GM12878 (cell line): Measurements from ENCODE around the gene MYL11. TPM values are rescaled to one million over a fixed set of nuclear protein-coding genes. Genes with fewer than 3 reads are reported as not detected.

ENCODE experiments used
- ATF2 ChIP-seq: IDR thresholded peaks from 2 replicates; pipeline ENCODE4 v1.6.1; 2012; ENCODE audit warnings: low read length, inconsistent platforms
- BACH1 ChIP-seq: fragments of 450-650 bp; IDR thresholded peaks from 2 replicates; pipeline ENCODE4 v1.6.1; 2017; ENCODE audit warnings: mild to moderate bottlenecking, borderline replicate concordance
- BHLHE40 ChIP-seq, 2 experiments: fragments of 450-650 bp in 1 of 2; IDR thresholded peaks; 2 replicates each; pipeline ENCODE4 v1.6.1; 2011 to 2017; ENCODE audit warnings: low read depth in 2 of 2, borderline replicate concordance in 1 of 2, improper control_type of control experiment in 1 of 2, low read length in 1 of 2, mild to moderate bottlenecking in 1 of 2
- BMI1 ChIP-seq: fragments of 450-650 bp; IDR thresholded peaks from 2 replicates; pipeline ENCODE4 v1.6.1; 2016; ENCODE audit warnings: mild to moderate bottlenecking, moderate library complexity, borderline replicate concordance
- CTCF ChIP-seq, 3 experiments: IDR thresholded peaks in 2 of 3; conservative IDR thresholded peaks in 1 of 3; 2 replicates each; pipeline ENCODE4 v1.5.1; 2011; ENCODE audit warnings: low read depth in 3 of 3, low read length in 3 of 3, mild to moderate bottlenecking in 3 of 3, control low read depth in 2 of 3, moderate library complexity in 2 of 3, inconsistent platforms in 1 of 3, mixed read lengths in 1 of 3; ENCODE audit not compliant: control insufficient read depth in 2 of 3, insufficient read depth in 1 of 3; ENCODE audit errors: extremely low read depth in 1 of 3
- DPF2 ChIP-seq: fragments of 450-650 bp; IDR thresholded peaks from 2 replicates; pipeline ENCODE4 v1.6.1; 2017; ENCODE audit warnings: mild to moderate bottlenecking
- GABPA ChIP-seq: IDR thresholded peaks from 2 replicates; pipeline ENCODE4 v1.6.1; 2014; ENCODE audit warnings: antibody characterized with exemption, low read depth, mild to moderate bottlenecking, inconsistent platforms
- IKZF2 ChIP-seq, 2 experiments: fragments of 450-650 bp; IDR thresholded peaks; 2 replicates each; pipeline ENCODE4 v1.6.1; 2017; ENCODE audit warnings: mild to moderate bottlenecking in 2 of 2, moderate library complexity in 2 of 2
- IRF3 ChIP-seq: fragments of 450-650 bp; IDR thresholded peaks from 2 replicates; pipeline ENCODE4 v1.6.1; 2014; ENCODE audit warnings: mild to moderate bottlenecking
- IRF4 ChIP-seq: IDR thresholded peaks from 2 replicates; pipeline ENCODE4 v1.6.1; 2011; ENCODE audit warnings: low read depth, low read length
- MXI1 ChIP-seq: fragments of 150-350 bp; IDR thresholded peaks from 2 replicates; pipeline ENCODE4 v1.6.1; 2011; ENCODE audit warnings: low read depth, mild to moderate bottlenecking, inconsistent platforms, low read length, improper control_type of control experiment
- MYB ChIP-seq: fragments of 150-350 bp; IDR thresholded peaks from 2 replicates; pipeline ENCODE4 v1.6.1; 2014; ENCODE audit warnings: mild to moderate bottlenecking, low read depth, low read length, borderline replicate concordance
- NFYB ChIP-seq: IDR thresholded peaks from 2 replicates; pipeline ENCODE4 v1.6.1; 2011; ENCODE audit warnings: low read depth, mild to moderate bottlenecking, low read length, improper control_type of control experiment, moderate library complexity; ENCODE audit not compliant: insufficient read depth
- NR2C1 ChIP-seq: fragments of 450-650 bp; IDR thresholded peaks from 2 replicates; pipeline ENCODE4 v1.6.1; 2017; ENCODE audit warnings: antibody characterized with exemption, mild to moderate bottlenecking, moderate library complexity
- POLR2AphosphoS5 ChIP-seq: IDR thresholded peaks from 2 replicates; pipeline ENCODE4 v1.6.1; 2011; ENCODE audit warnings: mild to moderate bottlenecking, low read length, inconsistent platforms
- RAD21 ChIP-seq: IDR thresholded peaks from 2 replicates; pipeline ENCODE4 v1.6.1; 2011; ENCODE audit warnings: mild to moderate bottlenecking, low read depth, low read length, moderate library complexity; ENCODE audit not compliant: insufficient read depth
- RB1 ChIP-seq: fragments of 450-650 bp; formaldehyde crosslinking; IDR thresholded peaks from 2 replicates; pipeline ENCODE4 v1.6.1; 2017; ENCODE audit warnings: mild to moderate bottlenecking, borderline replicate concordance
- RBBP5 ChIP-seq: fragments of 200-600 bp; sonication (generic); conservative IDR thresholded peaks from 2 replicates; pipeline ENCODE4 v1.6.1; 2016
- RELA ChIP-seq: fragments of 450-650 bp; IDR thresholded peaks from 2 replicates; pipeline ENCODE4 v1.8.0; 2014; ENCODE audit warnings: borderline replicate concordance; ENCODE audit not compliant: partially characterized antibody
- ZNF207 ChIP-seq: fragments of 450-650 bp; IDR thresholded peaks from 2 replicates; pipeline ENCODE4 v1.6.1; 2014; ENCODE audit warnings: antibody characterized with exemption, mild to moderate bottlenecking, borderline replicate concordance
- polyA plus RNA-seq, 11 experiments: library from polyadenylated mRNA; depleted of rRNA in 4 of 11; unstranded in 6 of 11; stranded (reverse) in 5 of 11; fragments of >200 nt; fragmentation: Nextera tagmentation in 4 of 11; fragmentation: Illumina TruSeq in 1 of 11; extraction: Ambion mirVana in 4 of 11; extraction: Trizol in 1 of 11; gene quantifications; 1 replicate in 1 of 11; 2 replicates in 10 of 11; pipeline versions ENCODE4 v1.2.1 to v1.2.3, GENCODE V29; 2011 to 2016; ENCODE audit warnings: inconsistent platforms in 2 of 11, missing spikeins in 2 of 11, low read depth in 1 of 11
- total RNA-seq, 4 experiments: library from RNA; depleted of rRNA in 3 of 4; stranded (reverse); fragments of >200 nt in 3 of 4; fragmentation: Illumina TruSeq in 1 of 4; extraction: Trizol in 1 of 4; gene quantifications; 2 replicates each; pipeline versions ENCODE4 v1.2.1 to v1.2.3, GENCODE V29; 2013 to 2021
- TF ChIP-seq, protein P1 (sequence below): IDR thresholded peaks from 2 replicates; pipeline ENCODE4 v1.6.1; 2012; ENCODE audit warnings: low read depth, low read length, improper control_type of control experiment
- TF ChIP-seq, protein P2 (sequence below): fragments of 450-650 bp; formaldehyde crosslinking; IDR thresholded peaks from 2 replicates; pipeline ENCODE4 v1.4.0; 2020; ENCODE audit warnings: mild to moderate bottlenecking, moderate library complexity

Gene MYL11
- total and polyA plus RNA-seq, 10 of the 15 experiments (the other 5 are each of a cell fraction or from before 2014, with no cell fraction given): 0.19 to 1.2 (median 0.61) TPM; not detected in 5

- TF ChIP-seq GABPA (no peak), POLR2AphosphoS5 (no peak), BMI1 (no peak), IRF3 (no peak), CTCF (IDR thresholded peaks at IDR 0.05 in 2 of 3, conservative IDR thresholded peaks at IDR 0.05 in 1 of 3; ENCODE audit: control insufficient read depth in 2 of 3, extremely low read depth in 1 of 3, insufficient read depth in 1 of 3, low read depth in 3 of 3, low read length in 3 of 3) (no peak), ZNF207 (no peak), ATF2 (no peak), RELA (no peak), MXI1 (peak; percentile 5; the same call in 1 of the 2 replicates), NFYB (no peak), RAD21 (no peak), IKZF2 (IDR thresholded peaks at IDR 0.05) (no peak), RB1 (no peak), RBBP5 (no peak), BHLHE40 (IDR thresholded peaks at IDR 0.05; ENCODE audit: borderline replicate concordance in 1 of 2, low read depth in 2 of 2, low read length in 1 of 2) (peak in 1 of 2 experiments; percentile 38; a peak in 1 of 4 replicates), NR2C1 (peak; percentile 63), DPF2 (peak; percentile 43; the same call in 1 of the 2 replicates), MYB (no peak), BACH1 (peak; percentile 66; the same call in 1 of the 2 replicates), IRF4 (no peak)
- TF ChIP-seq, protein P1, sequence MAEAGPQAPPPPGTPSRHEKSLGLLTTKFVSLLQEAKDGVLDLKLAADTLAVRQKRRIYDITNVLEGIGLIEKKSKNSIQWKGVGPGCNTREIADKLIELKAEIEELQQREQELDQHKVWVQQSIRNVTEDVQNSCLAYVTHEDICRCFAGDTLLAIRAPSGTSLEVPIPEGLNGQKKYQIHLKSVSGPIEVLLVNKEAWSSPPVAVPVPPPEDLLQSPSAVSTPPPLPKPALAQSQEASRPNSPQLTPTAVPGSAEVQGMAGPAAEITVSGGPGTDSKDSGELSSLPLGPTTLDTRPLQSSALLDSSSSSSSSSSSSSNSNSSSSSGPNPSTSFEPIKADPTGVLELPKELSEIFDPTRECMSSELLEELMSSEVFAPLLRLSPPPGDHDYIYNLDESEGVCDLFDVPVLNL: no peak
- TF ChIP-seq, protein P2, sequence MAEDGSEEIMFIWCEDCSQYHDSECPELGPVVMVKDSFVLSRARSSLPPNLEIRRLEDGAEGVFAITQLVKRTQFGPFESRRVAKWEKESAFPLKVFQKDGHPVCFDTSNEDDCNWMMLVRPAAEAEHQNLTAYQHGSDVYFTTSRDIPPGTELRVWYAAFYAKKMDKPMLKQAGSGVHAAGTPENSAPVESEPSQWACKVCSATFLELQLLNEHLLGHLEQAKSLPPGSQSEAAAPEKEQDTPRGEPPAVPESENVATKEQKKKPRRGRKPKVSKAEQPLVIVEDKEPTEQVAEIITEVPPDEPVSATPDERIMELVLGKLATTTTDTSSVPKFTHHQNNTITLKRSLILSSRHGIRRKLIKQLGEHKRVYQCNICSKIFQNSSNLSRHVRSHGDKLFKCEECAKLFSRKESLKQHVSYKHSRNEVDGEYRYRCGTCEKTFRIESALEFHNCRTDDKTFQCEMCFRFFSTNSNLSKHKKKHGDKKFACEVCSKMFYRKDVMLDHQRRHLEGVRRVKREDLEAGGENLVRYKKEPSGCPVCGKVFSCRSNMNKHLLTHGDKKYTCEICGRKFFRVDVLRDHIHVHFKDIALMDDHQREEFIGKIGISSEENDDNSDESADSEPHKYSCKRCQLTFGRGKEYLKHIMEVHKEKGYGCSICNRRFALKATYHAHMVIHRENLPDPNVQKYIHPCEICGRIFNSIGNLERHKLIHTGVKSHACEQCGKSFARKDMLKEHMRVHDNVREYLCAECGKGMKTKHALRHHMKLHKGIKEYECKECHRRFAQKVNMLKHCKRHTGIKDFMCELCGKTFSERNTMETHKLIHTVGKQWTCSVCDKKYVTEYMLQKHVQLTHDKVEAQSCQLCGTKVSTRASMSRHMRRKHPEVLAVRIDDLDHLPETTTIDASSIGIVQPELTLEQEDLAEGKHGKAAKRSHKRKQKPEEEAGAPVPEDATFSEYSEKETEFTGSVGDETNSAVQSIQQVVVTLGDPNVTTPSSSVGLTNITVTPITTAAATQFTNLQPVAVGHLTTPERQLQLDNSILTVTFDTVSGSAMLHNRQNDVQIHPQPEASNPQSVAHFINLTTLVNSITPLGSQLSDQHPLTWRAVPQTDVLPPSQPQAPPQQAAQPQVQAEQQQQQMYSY (CRISPR knock-in tag): no peak
Measured at GRCh38 chr16:30369938-30370455, 4.6 kb upstream of the MYL11 start (continued).
